Activated CD8-positive, alpha-beta memory T cell treated with anti-CD3 and anti-CD28 coated beads, Interleukin-2, amount 50 U/mL, for 24 hours (primary cell): Measurements from ENCODE around the gene MORN3.
"Not testable (repeated sequence)": the region's sequence is repeated elsewhere in the genome, so short reads cannot be mapped to it uniquely, and the experiment has no call there.

Experiments used
- DNase-seq: peaks from one replicate; pipeline ENCODE4 v3.0.0-alpha.2; 2020; ENCODE audit errors: extremely low read depth

Gene MORN3

GRCh38 chr12:121692744-121693143 lies 23.3 kb upstream of the MORN3 start:
- DNase-seq, result not testable (repeated sequence)

DNA sequence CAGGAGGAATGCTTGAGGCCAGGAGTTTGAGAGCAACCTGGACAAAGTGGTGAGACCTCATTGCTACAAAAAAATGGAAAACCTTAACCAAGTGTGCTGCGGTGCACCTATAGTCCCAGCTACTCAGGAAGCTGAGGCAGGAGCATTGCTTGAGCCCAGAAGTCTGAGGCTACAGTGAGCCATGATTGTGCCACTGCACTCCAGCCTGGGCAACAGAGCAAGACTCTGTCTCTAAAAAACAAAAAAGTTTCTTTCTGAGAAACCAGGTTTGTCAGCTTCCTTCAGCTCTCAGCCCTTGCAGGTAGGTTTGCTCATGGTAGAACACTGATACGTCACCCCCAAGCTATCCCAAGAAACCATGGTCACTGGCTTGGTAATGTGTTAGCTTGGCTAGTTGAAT lies 20.0 kb upstream of the MORN3 start:
- DNase-seq, result no peak

DNA sequence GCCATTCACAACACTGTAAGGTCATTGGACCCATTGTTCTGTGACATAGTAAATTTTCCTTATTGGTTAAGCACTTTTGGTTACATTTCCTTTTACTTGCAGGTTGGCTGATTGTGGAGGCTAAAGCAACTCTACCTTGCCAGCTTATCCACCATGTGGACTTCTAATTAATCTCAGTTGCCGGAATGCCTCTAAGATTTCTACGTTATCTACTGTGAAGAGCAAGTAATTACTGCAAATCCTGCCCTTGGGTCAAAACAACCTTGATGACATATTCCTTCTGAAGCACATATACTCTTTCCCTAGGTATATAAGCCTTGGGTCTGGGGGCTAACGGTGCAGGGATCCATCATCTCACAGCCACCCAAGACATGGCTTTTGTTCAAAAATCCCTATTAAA lies 19.5 kb upstream of the MORN3 start:
- no peak for DNase-seq

DNA sequence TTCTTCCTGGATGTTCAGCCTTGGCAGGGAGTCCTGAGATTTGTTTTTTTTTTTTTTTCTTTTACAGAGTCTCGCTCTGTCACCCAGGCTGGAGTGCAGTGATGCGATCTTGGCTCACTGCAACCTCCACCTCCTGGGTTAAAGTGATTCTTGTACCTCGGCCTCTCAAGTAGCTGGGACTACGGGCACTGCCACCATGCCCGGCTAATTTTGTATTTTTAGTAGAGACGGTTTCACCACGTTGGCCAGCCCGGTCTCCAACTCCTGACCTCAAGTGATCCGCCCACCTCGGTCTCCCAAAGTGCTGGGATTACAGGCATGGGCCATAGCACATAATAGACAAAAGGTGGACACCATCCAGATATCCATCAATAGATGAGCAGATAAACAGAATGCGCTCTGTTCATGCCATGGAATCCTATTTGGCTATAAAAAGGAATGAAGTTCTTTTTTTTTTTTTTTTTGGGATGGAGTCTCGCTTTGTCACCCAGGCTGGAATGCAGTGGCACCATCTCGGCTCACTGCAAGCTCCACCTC lies 10.3 kb upstream of the MORN3 start:
- not testable (repeated sequence) for DNase-seq

DNA sequence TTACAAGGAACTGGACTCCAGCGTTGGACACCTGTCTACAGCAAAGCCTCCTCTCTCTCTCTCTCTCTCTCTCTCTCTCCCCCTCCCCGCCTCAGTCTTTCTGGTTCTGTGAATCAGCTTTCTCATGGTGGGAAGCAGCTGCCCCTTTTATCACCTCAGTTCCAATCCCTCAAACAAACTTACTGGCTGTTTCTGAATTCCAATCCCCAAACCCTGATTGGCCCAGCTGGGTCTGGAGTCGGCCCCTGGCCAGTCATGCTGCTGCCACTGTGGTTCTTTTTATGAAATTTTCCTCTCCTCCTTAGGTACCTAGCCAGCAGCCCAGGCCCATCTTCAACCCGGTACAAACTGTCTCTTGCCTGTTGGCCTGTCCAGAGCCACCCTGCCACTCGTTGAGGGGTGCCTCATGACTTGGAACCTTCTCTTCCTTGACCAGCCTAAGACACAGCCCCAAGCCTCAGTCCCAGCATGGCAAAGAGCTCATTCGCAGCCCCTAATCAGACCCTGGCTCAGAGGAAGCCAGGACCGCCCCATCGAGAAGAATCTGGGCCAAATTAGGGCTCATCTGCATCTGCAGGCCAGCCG lies 9.4 kb upstream of the MORN3 start:
- DNase-seq, result no peak

DNA sequence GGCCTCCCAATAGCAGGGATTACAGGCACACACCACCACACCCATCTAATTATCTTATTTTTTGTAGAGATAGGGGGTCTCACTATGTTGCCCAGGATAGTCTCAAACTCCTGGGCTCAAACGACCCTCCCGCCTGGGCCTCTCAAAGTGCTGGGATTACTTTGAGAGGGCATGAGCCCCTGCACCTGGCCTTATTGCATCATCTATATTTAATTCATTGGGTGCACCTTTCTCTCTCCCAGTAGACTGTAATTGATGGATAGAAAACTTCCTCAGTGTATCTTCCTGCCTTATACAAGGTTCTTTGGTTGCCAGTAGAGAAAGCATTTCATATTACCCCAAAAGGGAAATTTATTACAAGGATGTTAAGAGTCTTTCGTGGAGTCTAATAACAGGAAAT lies 8.9 kb upstream of the MORN3 start:
- no peak for DNase-seq

DNA sequence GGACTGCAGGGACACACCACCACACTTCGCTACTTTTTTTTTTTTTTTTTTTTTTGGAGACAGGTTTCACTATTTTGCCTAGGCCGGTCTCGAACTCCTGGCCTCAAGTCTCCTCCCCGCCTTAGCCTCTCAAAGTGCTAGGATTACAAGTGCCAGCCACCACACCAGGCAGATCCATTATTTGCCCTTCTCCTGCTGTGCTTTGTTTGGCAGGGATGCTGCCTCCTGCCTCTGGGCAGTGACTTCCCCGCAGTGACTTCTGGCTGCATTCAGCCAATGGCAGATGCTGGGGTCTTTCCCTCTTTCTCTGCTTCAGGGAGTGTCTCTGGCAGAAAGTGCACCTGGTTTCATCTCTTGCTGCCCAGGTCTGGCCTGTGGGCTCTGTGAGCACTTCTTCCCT lies 6.7 kb upstream of the MORN3 start:
- no peak for DNase-seq

GRCh38 chr12:121673013-121673511 lies 3.6 kb upstream of the MORN3 start:
- no peak for DNase-seq

GRCh38 chr12:121668750-121669520 lies 519 bp downstream of the MORN3 start:
- no peak for DNase-seq

GRCh38 chr12:121666829-121667228 lies 2.6 kb downstream of the MORN3 start:
- not testable (repeated sequence) for DNase-seq

- DNase-seq, result no peak
Measured at GRCh38 chr12:121663610-121663929, 5.9 kb downstream of the MORN3 start.

DNA sequence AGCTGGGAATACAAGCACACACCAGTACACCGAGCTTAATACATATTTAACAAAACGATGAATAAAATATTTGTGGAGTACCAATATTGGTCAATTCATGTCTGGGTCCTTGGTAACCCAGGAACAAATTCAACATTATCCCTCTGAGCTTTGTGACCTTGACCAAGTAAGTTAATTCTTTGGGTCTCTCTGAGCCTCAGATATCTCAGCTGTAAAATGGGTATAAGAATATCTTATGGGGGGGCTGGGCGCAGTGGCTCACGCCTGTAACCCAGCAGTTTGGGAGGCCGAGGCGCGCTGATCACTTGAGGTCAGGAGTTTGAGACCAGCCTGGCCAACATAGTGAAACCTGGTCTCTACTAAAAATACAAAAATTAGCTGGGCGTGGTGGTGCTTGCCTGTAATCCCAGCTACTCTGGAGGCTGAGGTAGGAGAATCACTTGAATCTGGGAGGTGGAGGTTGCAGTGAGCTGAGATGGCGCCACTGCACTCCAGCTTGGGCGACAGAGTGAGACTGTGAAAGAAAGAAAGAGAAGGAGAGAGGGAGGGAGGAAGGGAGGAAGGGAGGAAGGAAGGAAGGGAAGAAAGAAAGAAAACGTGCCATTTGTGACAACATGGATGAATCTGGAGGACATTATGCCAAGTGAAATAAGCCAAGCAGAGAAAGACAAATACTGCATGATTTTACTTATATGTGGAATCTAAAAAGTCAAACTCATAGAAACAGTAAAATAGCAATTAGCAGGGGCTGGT lies 7.9 kb downstream of the MORN3 start:
- not testable (repeated sequence) for DNase-seq

GRCh38 chr12:121657305-121658008 lies 12.0 kb downstream of the MORN3 start:
- DNase-seq, result no peak

DNA sequence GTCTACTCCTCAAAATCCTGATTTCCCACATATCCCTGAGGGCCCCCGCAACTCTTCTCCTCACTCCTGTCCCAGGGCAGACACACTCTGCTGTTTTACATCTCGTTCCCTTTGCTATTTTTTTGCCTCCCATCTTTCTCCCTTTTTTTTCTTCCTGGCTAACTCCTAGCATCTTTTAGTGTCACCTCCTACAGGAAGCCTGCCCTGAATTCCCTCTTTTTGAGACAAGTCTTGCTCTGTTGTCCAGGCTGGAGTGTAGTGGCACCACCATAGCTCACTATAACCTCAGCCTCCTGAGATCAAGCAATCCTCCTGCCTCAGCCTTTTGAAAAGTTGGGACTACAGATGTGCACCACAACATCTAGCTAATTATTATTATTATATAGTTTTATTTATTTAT lies 13.3 kb downstream of the MORN3 start:
- no peak for DNase-seq

GRCh38 chr12:121653999-121654398 lies 15.5 kb downstream of the MORN3 start:
- no peak for DNase-seq

- no peak for DNase-seq
Measured at GRCh38 chr12:121652767-121653497, 16.5 kb downstream of the MORN3 start.

DNA sequence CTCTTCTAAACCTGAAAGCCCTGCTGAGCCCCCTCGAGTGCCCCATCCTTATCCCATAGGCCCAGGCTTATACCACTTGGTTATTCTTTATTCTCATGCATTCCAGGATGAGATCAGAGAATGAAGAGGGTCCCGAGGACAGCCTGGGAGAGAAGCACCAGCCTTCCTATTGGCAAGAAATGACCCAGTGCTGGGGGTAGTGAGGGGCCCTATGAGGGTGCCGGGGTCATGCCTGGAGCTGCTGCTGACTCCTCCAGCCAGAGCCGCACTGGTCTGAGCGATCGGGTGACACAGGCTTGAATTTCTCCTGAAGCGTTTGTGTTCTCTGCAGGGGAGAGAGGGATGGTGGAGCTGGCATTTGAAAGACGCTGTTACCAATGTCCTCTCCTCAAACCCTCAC lies 18.1 kb downstream of the MORN3 start:
- DNase-seq, result no peak

DNA sequence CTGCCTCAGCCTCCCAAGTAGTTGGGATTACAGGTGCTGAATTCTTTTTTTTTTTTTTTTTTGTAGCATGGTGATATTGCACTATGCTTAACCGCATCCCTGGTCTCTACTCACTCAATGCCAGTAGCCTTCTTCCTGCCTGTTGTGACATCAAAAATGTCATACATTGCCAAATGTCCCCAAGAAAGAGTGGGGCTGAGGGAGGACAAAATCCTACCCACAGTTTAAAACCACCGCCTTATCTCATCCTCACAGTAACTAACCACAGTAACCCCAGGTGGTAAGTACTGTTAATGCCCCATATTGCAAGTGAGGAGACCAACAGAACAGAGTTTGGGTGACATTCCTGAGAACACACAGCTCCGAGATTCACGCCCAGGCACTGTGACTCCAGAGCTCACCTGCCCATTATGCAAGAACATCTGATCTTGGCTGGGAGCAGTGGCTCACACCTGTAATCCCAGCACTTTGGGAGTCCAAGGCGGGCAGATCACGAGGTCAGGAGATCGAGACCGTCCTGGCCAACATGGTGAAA lies 19.6 kb downstream of the MORN3 start:
- no peak for DNase-seq

DNA sequence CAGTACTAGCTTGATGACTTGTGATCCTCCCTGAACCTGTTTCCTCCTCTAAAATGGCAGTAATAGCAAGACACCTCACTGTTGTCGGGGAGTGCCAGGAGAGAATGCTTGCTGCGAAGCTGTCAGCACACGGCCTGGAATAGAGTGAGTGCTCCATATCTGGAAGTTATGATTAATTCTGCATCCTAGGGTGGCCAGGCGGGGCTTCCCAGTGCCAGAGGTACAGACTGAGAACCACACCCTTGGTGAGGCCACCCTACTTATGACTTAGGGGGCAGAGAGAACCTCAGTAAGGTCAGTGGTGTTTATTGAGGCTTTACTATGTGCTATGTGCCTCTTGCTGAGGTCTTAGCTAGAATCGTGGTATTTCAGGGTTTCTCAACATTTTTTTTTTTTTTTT lies 20.1 kb downstream of the MORN3 start:
- DNase-seq, result no peak

DNA sequence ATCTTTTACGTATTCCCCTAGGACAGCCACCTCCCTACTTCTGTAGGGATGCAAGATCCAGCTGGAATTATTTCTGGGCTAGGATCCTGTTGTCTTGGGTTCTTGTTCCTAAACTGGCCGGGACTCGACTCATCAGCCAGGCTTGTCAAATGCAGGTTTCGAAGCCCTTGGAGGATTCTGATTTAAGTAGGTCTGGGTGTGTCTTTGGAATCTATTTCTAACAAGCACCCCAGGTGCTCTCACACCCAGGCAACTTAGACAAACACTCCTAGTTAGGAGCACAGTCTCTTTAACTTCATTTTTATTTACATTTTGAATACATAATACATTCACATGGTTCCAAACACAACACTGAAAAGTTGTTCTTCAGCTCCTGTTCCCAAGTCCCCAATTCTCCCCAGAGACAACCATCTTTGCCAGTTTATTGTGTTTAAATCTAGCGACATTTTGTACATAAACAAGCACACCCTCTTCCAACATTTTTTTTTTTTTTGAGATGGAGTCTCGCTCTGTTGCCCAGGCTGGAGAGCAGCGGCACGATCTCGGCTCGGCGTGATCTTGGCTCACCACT lies 20.9 kb downstream of the MORN3 start:
- no peak for DNase-seq

GRCh38 chr12:121641343-121641630 lies 28.2 kb downstream of the MORN3 start:
- no peak for DNase-seq
